Activated CD4-positive, CD25-positive, alpha-beta regulatory T cell treated with anti-CD3 and anti-CD28 coated beads, Interleukin-2, amount 50 U/mL, for 16 hours (primary cell): ENCODE results near the gene EPM2A.
"Not testable (repeated sequence)": the region's sequence is repeated elsewhere in the genome, so short reads cannot be mapped to it uniquely, and the experiment has no call there.

ENCODE experiments used
- DNase-seq: peaks from one replicate; pipeline ENCODE4 v3.0.0-alpha.2; 2020; ENCODE audit warnings: low read depth, low spot score

The EPM2A gene

DNA sequence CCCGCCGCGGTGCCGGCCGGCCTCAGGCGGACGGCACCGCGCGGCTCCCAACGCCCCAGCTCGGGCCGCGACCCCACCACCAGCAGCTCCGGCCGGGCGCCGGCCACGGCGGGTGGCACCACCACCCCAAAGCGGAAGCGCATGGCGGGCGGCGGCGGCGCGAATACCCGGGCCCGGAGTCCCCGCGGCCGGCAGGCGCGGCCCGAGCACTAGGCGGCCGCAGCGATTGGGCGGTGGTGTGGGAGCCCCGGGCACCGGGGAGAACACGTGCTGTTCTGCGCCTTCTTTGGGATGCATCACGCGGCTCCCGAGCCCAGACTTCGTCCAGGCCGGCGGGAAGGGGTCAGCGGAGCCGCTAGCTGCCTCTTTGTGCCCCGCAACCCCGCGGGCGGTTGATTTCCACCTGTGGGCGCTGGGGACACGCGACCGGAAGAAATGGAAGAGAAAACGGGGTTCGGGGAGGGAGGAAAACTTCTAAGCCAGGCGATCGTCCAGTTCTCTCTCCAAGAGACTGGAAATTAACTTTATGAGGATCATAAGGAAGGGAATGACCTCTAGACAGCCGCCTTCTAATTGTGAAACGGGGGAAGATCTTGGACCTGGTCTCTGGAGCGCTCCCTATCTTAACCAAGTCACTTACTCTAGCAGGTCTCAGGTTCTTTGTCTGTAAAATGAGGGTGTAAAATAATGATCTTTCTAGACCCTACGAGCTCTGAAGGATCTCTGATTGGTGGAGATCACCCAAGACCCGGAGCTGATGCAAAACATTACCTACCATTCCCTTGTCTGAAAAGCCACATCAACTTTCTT, at the start of gene EPM2A:
EPM2A (minus strand) TSS at position 165 of the 810 bp plus-strand sequence; CDS start at position 143, 22 bp downstream.
- peak; percentile 0 for DNase-seq

DNA sequence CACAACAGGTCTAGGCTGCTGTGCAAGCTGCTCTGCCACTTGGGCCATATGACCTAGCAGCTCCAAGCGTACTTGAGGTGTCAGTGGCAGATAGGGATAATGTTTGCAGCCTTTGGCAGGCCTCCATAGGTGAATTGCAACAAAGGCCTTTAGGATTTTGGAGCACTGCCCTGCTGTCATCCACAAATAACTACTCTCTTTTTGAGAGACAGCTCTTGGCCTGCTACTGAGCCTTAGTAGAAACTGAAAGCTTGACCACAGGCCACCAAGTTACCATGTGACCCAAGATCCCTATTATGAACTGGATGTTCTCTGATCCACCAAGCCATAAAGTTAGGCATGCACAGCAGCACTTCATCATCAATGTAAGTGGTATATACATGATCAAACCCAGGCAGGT, 49.4 kb upstream of the EPM2A start:
- DNase-seq, result no peak

DNA sequence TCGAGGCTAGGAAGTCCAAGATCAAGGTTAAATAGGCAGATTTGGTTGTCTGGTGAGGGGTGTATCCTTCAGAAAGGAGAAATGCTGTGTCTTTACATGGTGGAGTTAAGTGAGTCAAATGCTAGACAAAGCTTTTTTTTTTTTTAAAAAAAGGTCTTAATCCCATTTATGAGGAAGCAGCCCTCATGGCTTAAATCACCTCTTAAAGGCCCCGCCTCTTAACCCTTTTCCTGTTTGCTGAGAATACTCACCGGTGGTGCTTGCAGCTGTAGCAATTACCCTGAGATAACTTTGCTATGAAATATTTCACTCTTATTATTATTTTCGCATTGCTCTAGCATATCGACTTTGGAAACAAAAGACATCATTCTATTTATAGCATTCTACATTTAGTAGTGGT, 48.5 kb upstream of the EPM2A start:
- DNase-seq, result no peak

DNA sequence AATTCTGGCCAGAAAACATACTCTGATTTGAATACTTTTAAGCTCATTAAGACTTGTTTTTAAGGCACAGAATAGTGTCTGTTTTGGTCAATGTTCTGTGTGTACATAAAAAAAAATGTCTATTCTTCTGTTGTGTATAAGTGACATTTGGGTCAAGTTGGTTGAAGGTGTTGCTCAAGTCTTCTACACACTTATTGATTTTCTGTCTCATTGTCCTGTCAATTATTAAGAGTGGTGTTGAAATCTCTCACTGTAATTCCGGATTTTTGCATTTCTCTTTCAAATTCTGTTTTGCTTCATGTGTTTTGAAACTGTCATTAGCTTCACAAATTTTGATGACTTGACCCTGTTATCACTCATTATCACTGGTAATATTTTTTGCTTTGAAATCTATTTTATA, 37.5 kb upstream of the EPM2A start:
- no peak for DNase-seq

DNA sequence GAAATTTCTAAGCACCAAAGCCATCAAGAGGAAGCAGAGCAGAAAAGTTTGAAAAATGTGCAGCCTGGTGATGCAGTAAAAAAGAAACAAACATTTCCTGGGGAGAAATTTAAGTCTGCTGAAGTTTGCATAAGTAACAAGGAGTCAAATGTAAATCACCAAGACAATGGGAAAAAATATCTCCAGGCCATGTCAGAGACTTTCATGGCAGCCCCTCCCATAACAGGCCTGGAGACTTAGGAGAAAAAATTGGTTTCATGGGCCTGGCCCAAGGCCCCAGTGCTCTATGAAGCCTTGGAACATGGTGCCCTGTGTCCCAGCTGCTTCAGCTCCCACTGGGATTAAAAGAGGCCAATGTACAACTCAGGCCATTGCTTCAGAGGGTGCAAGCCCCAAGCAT, 30.1 kb upstream of the EPM2A start:
- DNase-seq, result no peak

DNA sequence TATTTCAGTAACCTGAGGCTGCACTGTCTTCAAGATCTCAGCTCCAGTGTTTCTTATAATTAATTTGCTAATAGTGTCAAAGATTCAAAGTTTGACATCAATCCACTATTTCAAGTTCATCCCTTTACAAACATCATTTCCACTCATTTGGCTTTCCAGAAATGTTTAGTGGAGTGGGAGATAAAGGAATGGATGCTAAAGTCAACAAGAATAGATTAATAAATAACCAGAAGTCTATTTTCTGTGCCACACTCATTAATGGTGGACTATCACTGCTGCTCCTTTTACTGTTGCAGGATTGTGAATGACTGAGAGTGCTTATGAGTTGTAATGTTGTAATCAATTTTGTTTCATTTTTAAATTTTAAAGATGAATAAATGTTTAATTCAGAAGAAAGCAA, 28.4 kb upstream of the EPM2A start:
- no peak for DNase-seq

DNA sequence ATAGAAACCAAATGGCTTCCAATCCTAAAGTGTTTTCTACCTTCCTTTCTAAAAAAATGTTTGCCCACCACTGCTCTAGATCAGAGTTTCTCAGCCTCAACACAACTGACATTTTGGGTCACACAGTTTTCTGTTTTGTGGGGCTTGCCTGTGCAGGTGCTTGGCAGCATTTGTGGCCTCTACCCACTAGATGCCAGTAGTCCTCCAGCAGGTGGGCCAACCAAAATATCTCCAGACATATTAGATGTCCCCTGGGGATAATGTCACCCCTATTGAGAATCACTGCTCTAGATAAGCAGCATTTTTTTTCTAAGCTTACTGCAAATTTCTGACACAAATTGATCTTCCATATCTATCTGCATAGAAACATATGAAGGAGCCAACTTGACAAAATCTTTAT, 26.3 kb upstream of the EPM2A start:
- DNase-seq, result no peak

DNA sequence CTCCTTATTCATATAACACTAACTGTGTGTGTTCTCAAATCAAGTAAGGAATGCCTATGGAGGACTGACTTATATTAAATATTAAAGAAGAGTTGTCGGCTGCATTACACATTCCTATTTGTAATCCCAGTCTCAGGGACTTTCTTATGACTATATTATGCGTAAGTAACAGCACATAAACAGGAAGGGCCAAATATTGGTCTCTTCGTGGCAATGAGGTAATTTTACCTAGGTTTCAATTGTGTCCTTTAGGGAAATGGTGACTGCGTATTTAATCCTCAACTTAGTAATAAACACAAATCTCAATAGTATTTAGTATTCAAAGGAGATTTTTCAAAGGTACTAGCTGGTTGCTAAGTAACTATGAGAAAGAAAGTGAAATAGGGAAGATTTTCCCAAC, 22.8 kb upstream of the EPM2A start:
- DNase-seq, result no peak

DNA sequence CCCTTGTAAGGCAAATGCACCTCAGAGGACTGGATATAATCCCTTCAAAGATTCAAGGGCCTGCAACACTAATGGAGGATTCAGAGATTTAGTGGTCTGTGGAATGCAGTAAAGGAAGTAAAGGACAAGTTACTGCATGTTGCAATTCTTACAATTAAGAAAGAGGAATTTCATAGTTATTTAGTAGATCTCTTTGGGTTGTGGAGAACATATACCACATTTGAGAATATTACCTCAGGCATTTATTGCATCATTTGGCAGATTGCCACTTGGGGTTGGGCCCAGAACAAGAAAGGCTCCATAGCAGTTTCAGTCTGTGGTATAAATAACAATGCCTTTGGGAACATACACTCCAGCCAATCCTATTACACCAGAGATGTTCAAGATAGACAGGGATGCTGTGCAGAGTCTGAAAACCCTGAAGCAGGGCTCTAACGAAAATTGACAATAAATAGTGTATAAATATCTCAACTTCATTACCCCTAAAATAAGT, 20.9 kb upstream of the EPM2A start:
- no peak for DNase-seq

DNA sequence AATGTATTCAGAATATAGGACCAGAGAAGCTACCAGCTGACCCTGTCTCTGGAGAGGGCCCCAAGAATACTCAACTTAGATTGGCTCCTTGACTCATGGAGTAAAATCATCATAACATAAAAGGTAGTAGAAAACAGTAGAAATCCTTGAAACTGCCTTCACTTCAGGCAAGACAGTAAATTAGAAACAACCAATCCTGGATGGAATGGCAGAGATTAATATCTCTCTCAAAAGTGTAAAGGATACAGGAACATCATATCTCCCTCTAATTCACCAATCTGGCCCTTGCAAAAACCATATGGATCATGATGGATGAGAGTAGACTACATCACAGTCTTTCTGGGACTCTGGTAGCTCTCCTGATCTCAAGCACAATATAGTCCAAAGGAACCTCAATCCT, 20.4 kb upstream of the EPM2A start:
- no peak for DNase-seq

DNA sequence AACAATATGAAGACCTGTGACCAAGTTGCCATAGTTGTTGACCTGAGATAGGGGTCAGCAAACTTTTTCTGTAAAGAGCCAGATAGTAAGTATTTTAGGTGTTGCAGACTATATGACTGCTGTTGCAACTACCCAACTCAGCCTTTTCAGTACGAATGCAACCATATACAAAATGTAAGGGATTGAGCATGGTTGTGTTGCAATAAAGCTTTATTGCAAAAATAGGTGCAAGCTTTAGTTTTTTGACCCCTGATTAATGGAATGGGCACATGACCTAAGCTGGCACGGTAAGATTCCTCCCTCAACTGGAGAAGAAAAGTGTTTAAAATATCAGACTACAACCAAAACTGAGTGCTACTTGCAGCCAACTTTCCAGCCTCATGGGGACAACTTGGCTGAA, 17.3 kb upstream of the EPM2A start:
- no peak for DNase-seq

DNA sequence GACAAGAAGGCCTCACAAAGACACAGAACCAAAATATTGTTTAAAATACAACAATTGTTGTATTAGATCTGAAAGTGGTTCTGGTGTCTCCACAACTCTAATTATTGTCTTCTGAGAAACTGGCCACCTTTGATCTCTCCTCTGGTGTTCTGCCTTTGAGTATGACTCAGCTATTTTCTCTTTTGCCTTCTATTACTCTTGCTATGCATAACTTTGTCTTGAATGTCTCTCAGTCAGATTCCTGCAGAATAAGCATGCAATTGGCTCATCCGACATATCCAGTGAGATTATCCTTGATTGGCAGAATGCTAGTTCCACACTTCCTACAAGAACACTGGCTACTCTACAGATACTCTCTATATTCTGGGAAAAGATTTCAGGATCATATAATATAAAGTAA, 14.3 kb upstream of the EPM2A start:
- DNase-seq, result no peak

DNA sequence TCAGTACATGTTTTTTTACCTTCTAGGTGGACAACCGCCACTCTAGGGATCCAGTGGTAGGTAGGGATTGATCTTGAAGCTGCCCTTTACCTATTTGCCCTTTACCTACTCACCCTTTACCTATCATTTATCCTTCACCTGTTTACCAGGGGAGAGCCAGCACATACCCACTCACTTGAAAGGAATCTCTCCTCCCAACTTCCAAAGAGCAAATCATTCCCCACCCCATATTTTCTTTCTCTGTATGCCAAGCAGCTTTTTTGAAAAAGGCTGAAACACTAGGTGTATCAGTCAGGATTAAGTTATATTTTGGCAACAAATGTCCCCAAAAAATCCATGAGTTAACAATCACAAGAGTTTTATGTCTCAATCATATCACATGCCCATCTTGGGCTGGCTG, 10.5 kb upstream of the EPM2A start:
- DNase-seq, result no peak

DNA sequence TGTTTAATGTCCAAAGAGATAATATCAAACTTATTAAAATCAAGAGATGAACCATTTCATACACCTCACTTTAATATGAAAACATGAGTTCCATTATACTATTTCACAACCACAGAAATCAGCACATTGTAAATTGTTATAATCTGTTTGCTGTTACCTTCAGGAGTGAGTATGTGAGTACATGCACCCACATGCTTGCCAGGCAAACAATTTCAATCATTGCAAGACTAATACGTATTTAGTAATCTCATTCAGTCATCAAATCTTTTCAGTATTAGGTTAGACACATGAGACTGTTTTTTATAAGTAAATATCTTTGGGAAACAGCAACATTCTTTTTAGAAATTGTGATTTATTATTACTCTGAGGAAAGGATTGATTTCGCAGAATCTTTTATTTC, 9.3 kb upstream of the EPM2A start:
- no peak for DNase-seq

DNA sequence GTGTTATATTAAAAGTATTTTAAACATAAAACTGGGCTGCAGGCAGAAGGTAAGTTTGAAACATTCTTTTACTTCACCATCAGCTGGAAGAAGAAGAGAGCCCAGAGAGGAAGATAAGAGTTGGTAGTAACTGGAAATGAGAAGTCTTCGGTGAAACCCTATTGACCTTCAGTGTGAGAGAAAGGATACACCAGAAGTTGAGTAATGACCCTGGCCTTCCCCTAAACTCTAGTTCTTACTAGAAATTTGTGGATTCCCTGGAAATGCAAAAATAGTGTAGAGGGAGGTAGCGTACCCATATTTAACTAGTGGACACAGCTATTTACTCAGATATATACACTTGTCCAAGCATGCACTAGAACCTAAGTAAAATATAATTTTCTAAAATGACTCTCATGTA, 8.0 kb upstream of the EPM2A start:
- DNase-seq, result no peak

DNA sequence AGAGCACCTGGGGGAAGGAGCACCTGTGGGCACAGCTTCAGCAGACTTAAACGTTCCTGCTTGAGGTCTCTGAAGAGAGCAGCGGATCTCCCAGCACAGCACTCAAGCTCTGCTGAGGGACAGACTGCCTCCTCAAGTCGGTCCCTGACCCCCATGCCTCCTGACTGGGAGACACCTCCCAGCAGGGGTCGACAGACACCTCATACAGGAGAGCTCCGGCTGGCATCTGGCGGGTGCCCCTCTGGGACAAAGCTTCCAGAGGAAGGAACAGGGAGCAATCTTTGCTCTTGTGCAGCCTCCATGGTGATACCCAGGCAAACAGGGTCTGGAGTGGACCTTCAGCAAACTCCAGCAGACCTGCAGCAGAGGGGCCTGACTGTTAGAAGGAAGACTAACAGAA, 7.2 kb upstream of the EPM2A start:
- not testable (repeated sequence) for DNase-seq

DNA sequence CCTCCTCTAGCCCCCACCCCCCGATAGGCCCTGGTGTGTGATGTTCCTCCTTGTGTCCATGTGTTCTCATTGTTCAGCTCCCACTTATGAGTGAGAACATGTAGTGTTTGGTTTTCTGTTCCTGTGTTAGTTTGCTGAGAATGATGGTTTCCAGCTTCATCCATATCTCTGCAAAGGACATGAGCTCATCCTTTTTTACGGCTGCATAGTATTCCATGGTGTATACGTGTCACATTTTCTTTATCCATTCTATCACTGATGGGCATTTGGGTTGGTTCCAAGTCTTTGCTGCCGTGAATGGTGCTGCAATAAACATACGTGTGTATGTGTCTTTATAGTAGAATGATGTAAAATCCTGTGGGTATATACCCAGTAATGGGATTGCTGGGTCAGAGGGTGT, 4.4 kb upstream of the EPM2A start:
- DNase-seq, result not testable (repeated sequence)

DNA sequence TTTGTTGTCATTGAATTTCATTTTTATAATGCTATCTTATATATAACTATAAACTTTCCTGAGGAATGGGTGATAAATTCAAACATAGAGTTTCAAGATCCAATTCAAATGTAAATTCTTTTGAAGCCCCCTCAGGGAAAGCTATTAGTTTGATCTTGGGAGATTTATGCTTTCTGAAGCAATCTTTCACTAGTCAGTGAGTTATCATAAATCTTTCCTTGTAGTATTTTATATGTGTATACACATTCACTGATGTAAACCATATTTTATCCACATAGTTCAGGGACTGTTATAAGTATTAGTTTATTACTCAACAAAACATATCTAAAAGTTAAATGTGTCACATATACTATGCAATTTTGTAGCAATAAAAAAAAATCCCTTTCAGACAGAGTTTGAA, 2.9 kb upstream of the EPM2A start:
- no peak for DNase-seq

DNA sequence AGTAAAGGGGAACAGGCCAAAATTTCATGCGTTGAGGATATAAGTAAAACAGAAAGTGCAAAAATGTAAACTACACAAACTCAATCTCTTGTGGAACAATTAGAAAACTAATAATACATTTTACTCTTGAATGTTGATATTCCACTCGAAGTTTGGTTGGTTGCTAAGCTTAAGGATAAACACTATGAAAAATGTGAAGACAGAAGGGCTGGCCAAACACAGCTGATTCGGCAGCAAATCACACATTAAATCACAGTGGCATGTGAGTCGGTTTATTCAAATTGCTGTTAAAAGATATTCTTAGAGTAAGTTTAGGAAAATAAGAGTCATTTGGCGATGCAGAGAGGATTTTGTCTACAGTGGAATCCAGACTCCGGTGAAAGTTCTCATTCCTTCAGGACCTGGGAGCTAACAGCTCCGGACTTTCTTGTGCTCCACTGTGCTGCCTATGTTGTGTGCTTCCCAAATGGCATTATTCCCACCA, 1.4 kb upstream of the EPM2A start:
- no peak for DNase-seq

DNA sequence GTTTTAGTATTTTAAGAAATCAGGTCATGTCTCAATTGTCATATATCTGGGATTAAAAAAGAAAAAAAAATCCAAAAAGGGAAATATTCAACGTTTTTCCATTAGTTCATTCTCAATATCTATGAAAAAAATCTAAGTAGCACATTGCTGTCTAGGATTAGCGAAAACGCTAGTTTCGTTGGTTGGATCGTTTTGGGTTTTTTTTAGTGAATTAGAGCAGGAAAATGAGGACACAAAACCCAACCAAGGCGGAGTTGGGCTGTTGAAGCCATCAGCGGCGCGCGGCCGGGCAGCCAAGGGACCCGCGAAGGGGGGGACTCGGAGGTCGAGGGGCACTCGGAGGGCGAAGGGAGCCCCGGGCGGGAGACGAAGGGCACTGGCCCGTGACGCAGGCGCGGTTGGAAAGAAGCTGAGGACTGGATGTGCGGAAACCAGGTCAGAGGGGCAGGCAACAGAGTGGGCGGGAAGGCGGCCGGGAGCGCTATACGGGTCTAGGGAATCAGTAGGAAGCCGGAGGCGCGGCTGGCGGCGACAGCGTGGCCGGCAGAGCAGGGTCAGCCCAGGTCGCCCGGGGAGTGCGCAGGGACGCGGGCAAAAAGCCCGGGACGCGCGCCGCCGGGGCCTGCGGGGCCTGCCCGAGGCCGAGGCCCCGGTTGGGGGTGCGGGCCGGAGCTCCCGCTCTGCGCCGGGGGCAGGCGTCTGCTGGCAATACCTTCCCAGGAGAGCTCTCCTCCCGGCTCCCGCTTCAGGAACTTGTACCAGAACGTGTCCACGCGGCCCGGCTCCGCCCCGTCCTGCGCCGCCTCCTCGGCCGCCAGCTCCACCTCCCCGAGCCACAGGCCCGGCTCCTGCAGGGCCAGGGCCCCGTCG, 599 bp downstream of the EPM2A start:
- DNase-seq, result peak; percentile 28

DNA sequence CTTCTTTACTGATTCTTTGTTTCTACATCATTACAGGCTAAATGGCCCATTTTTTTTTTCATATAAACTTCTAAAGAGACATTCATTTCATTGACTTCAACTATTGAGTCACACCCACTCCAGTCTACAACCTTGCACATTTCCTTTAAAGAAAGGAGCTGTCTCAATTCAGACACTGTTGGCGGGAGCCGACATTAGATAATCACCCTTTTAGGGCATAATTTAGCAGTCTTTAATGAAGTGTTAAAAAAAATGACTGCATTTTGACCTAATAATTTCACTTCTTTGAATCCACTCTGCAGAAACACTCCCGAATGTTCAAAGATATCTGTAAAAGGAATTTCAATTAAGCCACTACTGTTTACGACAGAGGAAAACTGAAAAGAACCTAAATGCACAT, 1.5 kb downstream of the EPM2A start:
- DNase-seq, result no peak

DNA sequence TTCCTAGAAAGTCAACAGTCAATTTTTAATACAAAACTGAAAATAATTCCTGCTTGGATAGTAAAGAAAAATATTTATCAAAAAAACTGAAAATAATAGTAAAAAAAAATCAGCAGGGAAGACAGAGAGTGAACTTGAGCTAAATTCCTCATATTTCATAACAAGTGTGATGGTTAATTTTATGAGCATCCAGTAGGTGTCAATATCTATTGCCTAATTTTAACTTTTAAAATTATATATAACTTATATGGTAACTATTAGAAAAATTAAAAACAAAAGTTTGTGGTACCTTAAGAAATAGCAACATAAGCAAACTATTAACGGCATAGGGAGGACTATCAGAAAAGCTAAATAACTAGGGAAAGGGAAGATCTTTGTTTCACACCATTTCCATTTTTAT, 2.1 kb downstream of the EPM2A start:
- no peak for DNase-seq

DNA sequence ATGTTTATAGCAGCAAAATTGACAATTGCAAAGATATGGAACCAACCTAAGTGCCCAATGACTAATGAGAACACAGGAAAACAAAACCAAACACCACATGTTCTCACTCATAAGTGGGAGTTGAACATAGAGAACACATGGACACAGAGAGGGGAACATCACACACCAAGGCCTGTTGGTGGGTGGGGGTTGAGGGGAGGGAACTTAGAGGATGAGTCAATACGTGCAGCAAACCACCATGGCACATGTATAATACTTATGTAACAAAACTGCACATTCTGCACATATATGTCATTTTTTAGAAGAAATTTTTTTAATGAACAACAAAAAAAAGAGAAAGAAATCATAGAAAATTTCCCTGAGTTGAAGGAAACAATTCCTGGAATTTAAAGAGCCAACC, 3.9 kb downstream of the EPM2A start:
- DNase-seq, result no peak
